ENCODE data around the gene RAB8B.

- TF ChIP-seq EZH2 (IDR thresholded peaks at IDR 0.05; ENCODE audit: borderline replicate concordance) (no peak), CTCF (IDR thresholded peaks at IDR 0.05; ENCODE audit: poor library complexity) (no peak), EZH2phosphoT487 (IDR thresholded peaks at IDR 0.05; ENCODE audit: low read depth, severe bottlenecking, unreplicated experiment) (no peak)
Observed at GRCh38 chr15:63195569-63196015, 6.2 kb downstream of the RAB8B start.
